ENCODE data around the gene EIF2S2. TPM values are rescaled to one million over a fixed set of nuclear protein-coding genes. Genes with fewer than 3 reads are reported as not detected.
A peak's percentile ranks its signal among the peaks of the same experiment; 100 is the strongest.
"Not testable (repeated sequence)": the region's sequence is repeated elsewhere in the genome, so short reads cannot be mapped to it uniquely, and the experiment has no call there.

Gene EIF2S2
- polyA plus RNA-seq, 3 donors: 18.8 to 20.1 (median 18.9) TPM

DNA sequence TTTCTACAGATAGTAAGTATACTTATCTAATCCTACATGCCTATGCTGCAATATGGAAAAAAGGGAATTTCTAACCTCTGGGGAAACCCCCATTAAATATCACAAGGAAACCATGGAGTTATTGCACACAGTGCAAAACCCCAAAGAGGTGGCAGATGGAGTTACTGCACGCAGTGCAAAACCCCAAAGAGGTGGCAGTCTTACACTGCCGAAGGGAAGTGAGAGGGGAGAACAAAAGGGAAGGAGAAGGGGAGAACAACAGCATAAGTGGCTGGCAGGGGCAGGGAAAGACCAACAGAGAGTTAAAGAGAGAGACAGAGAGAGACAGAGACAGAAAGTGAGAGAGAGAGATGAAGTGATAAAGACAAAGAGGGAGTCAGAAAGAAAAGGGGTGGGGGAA lies 43.8 kb upstream of the EIF2S2 start:
- peak in 1 of 3 donors; percentile 59 for DNase-seq
- Histone ChIP-seq H3K36me3 (replicated peaks in 1 of 2; ENCODE audit: control insufficient read depth in 1 of 2, insufficient read depth in 2 of 2, low read length in 2 of 2) (no peaks in the 10 kb centered on the region), H3K4me2 (replicated peaks; ENCODE audit: extremely low read depth, low read length, poor library complexity, severe bottlenecking) (no peak overlapping the region), H3K4me3 (replicated peaks in 1 of 3; ENCODE audit: low read depth in 2 of 3, low read length in 3 of 3) (no peak overlapping the region), H4K20me1 (ENCODE audit: insufficient read depth, low read length) (no peaks in the 10 kb centered on the region), H2AFZ (ENCODE audit: insufficient read depth, low read depth, low read length, poor library complexity, severe bottlenecking) (no peak overlapping the region), H3K79me2 (ENCODE audit: insufficient read depth, low read length) (no peaks in the 10 kb centered on the region), H3K27ac (ENCODE audit: low read depth in 1 of 2, low read length in 2 of 2) (no peak overlapping the region), H3K9me3 (replicated peaks in 1 of 2; ENCODE audit: control insufficient read depth in 1 of 2, insufficient read depth in 1 of 2, low read length in 2 of 2) (no peaks in the 10 kb centered on the region), H3K27me3 (ENCODE audit: control insufficient read depth in 2 of 2, insufficient read depth in 2 of 2, low read length in 2 of 2) (no peaks in the 10 kb centered on the region), H3K9ac (ENCODE audit: insufficient read depth, low read length, poor library complexity, severe bottlenecking) (no peak overlapping the region), H3K4me1 (ENCODE audit: control insufficient read depth in 1 of 2, insufficient read depth in 2 of 2, low read length in 2 of 2) (peaks cover 5 to 7% of the 10 kb centered on the region in 2 donors)
- intact Hi-C loops (cut with micrococcal nuclease): no loop called here
- Mint-ChIP-seq H3K36me3 (no peaks in the 10 kb centered on the region), H3K9me3 (peaks cover 2 to 19% (median 7%) of the 10 kb centered on the region in 7 donors), H3K27ac (peak overlapping the region in 4 of 7 donors; percentile 7 to 55 (median 20)), H3K4me3 (no peak overlapping the region), H3K4me1 (peaks cover 28% of the 10 kb centered on the region), H3K27me3 (ENCODE audit: low read depth in 3 of 3) (peaks cover 0 to 7% (median 2%) of the 10 kb centered on the region in 3 donors)
- TF ChIP-seq, protein P1, sequence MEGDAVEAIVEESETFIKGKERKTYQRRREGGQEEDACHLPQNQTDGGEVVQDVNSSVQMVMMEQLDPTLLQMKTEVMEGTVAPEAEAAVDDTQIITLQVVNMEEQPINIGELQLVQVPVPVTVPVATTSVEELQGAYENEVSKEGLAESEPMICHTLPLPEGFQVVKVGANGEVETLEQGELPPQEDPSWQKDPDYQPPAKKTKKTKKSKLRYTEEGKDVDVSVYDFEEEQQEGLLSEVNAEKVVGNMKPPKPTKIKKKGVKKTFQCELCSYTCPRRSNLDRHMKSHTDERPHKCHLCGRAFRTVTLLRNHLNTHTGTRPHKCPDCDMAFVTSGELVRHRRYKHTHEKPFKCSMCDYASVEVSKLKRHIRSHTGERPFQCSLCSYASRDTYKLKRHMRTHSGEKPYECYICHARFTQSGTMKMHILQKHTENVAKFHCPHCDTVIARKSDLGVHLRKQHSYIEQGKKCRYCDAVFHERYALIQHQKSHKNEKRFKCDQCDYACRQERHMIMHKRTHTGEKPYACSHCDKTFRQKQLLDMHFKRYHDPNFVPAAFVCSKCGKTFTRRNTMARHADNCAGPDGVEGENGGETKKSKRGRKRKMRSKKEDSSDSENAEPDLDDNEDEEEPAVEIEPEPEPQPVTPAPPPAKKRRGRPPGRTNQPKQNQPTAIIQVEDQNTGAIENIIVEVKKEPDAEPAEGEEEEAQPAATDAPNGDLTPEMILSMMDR (IDR thresholded peaks at IDR 0.05): no peak
- 0% methylated on average over 2 of the region's 2 CpGs for WGBS (ENCODE audit: insufficient coverage)

DNA sequence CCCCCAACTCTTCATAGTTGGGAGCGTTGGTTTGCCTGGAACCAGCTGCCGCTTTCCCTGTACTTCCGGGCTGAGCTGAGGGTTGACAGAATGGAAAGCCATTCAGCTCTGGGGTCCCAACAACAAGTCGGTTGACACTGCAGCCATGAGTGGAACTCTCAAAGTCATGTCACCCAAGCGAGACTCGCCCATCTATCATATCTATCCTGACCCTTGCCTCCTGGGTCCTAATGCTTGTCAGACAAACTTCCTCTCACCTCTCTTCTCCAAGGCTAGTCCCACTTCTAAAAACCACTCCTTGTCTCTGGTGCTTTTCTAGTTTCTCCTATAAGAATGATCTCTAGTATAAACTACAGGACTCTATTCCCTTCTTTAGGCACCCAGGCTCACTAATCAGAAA lies 41.1 kb upstream of the EIF2S2 start:
- H3K9me3 ChIP-seq (replicated peaks in 1 of 2; ENCODE audit: control insufficient read depth in 1 of 2, insufficient read depth in 1 of 2, low read length in 2 of 2); H3K9ac ChIP-seq (ENCODE audit: insufficient read depth, low read length, poor library complexity, severe bottlenecking); H2AFZ ChIP-seq (ENCODE audit: insufficient read depth, low read depth, low read length, poor library complexity, severe bottlenecking); H3K4me3 Mint-ChIP-seq; H4K20me1 ChIP-seq (ENCODE audit: insufficient read depth, low read length); intact Hi-C loops (cut with micrococcal nuclease); H3K27me3 ChIP-seq (ENCODE audit: control insufficient read depth in 2 of 2, insufficient read depth in 2 of 2, low read length in 2 of 2); H3K79me2 ChIP-seq (ENCODE audit: insufficient read depth, low read length); DNase-seq; H3K4me3 ChIP-seq (replicated peaks in 1 of 3; ENCODE audit: low read depth in 2 of 3, low read length in 3 of 3); H3K4me1 ChIP-seq (ENCODE audit: control insufficient read depth in 1 of 2, insufficient read depth in 2 of 2, low read length in 2 of 2); H3K36me3 ChIP-seq (replicated peaks in 1 of 2; ENCODE audit: control insufficient read depth in 1 of 2, insufficient read depth in 2 of 2, low read length in 2 of 2); H3K27ac ChIP-seq (ENCODE audit: low read depth in 1 of 2, low read length in 2 of 2); H3K4me2 ChIP-seq (replicated peaks; ENCODE audit: extremely low read depth, low read length, poor library complexity, severe bottlenecking); H3K27me3 Mint-ChIP-seq (ENCODE audit: low read depth in 3 of 3); H3K36me3 Mint-ChIP-seq: not testable (repeated sequence)
- Mint-ChIP-seq H3K4me1 (peaks cover 23% of the 10 kb centered on the region), H3K27ac (peak overlapping the region in 1 of 7 donors; percentile 47), H3K9me3 (peaks cover under 1 to 14% (median 5%) of the 10 kb centered on the region in 7 donors)
- 98% methylated on average over 6 of the region's 6 CpGs for WGBS (ENCODE audit: insufficient coverage)

DNA sequence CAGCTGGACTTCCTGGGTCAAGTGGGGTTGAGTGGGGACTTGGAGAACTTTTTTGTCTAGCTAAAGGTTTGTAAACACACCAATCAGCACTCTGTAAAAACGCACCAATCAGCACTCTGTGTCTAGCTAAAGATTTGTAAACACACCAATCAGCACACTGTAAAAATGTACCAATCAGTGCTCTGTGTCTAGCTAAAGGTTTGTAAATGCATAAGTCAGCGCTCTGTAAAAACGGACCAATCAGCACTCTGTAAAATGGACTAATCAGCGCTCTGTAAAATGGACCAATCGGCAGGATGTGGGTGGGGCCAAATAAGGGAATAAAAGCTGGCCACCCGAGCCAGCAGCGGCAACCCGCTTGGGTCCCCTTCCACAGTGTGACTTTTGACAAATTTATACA lies 40.0 kb upstream of the EIF2S2 start:
- H3K27ac Mint-ChIP-seq; H3K4me3 Mint-ChIP-seq; H3K4me2 ChIP-seq (replicated peaks; ENCODE audit: extremely low read depth, low read length, poor library complexity, severe bottlenecking); H3K9ac ChIP-seq (ENCODE audit: insufficient read depth, low read length, poor library complexity, severe bottlenecking); H3K9me3 Mint-ChIP-seq; H3K27me3 ChIP-seq (ENCODE audit: control insufficient read depth in 2 of 2, insufficient read depth in 2 of 2, low read length in 2 of 2); H3K4me3 ChIP-seq (replicated peaks in 1 of 3; ENCODE audit: low read depth in 2 of 3, low read length in 3 of 3); H3K36me3 ChIP-seq (replicated peaks in 1 of 2; ENCODE audit: control insufficient read depth in 1 of 2, insufficient read depth in 2 of 2, low read length in 2 of 2); H3K4me1 ChIP-seq (ENCODE audit: control insufficient read depth in 1 of 2, insufficient read depth in 2 of 2, low read length in 2 of 2); H2AFZ ChIP-seq (ENCODE audit: insufficient read depth, low read depth, low read length, poor library complexity, severe bottlenecking); H3K79me2 ChIP-seq (ENCODE audit: insufficient read depth, low read length); H3K27ac ChIP-seq (ENCODE audit: low read depth in 1 of 2, low read length in 2 of 2); H4K20me1 ChIP-seq (ENCODE audit: insufficient read depth, low read length); H3K36me3 Mint-ChIP-seq; intact Hi-C loops (cut with micrococcal nuclease); DNase-seq; H3K27me3 Mint-ChIP-seq (ENCODE audit: low read depth in 3 of 3); H3K9me3 ChIP-seq (replicated peaks in 1 of 2; ENCODE audit: control insufficient read depth in 1 of 2, insufficient read depth in 1 of 2, low read length in 2 of 2): not testable (repeated sequence)
- 100% methylated on average over 2 of the region's 8 CpGs for WGBS (ENCODE audit: insufficient coverage)
- H3K4me1 Mint-ChIP-seq: peaks cover 14% of the 10 kb centered on the region

Measured in CD14-positive monocyte (primary cell).